GM21737 (cell line): Measurements from ENCODE around the gene EXD3.

ENCODE experiments used
- ATAC-seq: cut with Tn5 transposase; IDR thresholded peaks from one replicate; pipeline ENCODE4 v1.9.1; 2021; ENCODE audit warnings: mild to moderate bottlenecking, moderate library complexity; ENCODE audit not compliant: unreplicated experiment

Gene EXD3

GRCh38 chr9:137434498-137435380 is 11.8 kb upstream of the EXD3 start:
- ATAC-seq, result no peak

- ATAC-seq, result no peak
These were observed 11.0 kb upstream of the EXD3 start for GRCh38 chr9:137433916-137434431.

DNA sequence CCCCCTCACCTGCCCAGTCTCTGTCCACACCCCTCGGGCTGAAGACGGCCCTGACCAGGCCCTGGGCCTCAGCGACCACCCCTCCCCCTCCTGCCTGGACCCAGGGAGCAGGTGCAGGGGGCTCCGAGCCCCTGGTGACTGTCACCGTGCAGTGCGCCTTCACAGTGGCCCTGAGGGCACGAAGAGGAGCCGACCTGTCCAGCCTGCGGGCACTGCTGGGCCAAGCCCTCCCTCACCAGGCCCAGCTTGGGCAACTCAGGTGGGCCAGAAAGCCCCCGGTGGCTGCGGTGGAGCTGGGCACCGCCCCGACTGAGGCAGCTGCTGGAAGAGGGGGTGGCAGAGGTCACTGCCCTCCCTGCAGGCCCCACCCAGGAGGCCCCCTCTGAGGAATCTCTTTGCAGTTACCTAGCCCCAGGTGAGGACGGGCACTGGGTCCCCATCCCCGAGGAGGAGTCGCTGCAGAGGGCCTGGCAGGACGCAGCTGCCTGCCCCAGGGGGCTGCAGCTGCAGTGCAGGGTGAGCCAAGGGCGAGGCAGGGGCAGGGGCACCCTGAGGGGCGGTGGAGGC is 10.5 kb upstream of the EXD3 start:
- ATAC-seq, result no peak

DNA sequence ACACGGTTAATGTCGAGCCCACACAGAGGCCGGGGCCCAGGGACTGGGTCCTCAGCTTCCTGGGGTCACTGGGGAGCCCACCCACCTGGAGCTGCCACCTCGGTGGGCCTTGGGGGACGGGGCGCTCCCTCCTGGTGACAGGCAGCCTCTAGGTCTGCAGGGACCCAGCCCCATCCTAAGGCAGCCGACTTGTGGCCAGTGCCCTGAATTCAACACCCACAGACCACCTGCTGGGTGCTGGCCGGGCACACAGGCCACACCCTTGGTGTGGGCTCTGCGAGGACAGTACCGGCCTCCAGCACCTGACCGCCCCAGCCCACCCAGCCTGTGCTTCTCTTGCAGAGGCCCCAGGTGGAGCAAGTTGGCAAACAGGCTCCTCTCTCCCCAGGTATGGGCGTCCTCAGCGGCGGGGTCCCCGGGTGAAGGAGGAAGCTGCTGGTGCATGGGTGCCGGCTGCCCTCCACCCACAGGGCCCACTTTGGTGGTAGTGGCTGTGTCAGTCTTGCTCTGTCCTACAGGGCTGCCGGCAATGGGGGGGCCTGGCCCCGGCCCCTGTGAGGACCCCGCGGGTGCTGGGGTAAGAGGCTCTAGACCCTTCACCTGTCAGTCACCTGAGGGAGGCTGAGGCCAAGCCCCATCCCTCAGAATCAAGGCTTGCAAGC is 9.9 kb upstream of the EXD3 start:
- no peak for ATAC-seq

- no peak for ATAC-seq
These were observed 8.5 kb upstream of the EXD3 start for GRCh38 chr9:137431416-137431931.

DNA sequence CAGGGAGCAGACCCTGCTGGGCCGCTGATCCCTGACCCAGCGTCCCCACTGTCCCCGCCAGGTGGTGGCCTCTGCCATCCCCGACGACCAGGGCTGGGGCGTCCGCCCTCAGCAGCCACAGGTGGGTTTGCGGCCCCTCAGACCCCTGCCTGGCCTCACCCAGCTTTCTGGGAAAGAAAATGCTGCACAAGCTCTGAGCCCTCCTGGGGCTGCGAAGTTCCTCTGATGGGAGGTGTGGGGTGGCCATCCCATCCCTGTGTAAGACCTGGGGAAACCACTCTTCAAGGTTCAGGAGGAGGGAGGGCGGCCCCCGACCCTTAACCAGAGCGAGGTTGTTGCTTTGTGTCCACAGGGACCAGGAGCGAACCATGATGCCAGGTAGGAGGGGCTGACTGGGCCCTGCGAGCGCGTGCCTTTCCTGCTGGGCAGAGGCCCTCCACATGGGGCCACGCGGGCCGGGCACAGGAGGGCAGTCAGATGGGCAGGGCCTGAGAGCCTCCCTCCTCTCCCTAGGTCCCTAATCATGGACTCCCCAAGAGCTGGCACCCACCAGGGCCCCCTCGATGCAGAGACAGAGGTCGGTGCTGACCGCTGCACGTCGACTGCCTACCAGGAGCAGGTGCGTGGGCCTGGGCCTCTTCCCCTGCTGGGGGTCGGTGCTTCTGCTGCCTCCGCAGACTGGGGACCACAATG is 7.9 kb upstream of the EXD3 start:
- ATAC-seq, result no peak

- no peak for ATAC-seq
These were observed 7.2 kb upstream of the EXD3 start for GRCh38 chr9:137429974-137430722.

DNA sequence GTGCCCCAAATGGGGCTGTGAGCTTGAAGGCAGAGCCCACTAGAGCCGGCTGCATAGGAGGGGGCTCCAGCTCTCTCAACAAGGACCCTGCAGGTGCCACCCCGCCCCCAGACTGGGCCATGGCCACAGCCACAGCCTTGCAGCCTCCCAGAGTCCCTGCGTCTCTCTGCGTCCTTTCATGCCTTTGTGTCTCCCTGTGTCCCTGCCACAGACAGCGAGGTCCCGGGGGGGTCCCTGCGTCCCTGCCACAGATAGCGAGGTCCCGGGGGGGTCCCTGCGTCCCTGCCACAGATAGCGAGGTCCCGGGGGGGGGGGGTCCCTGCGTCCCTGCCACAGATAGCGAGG is 6.6 kb upstream of the EXD3 start:
- no peak for ATAC-seq

- no peak for ATAC-seq
These were observed 6.0 kb upstream of the EXD3 start for GRCh38 chr9:137428841-137429545.

- ATAC-seq, result no peak
These were observed 5.3 kb upstream of the EXD3 start for GRCh38 chr9:137428311-137428630.

GRCh38 chr9:137427454-137428310 is 4.7 kb upstream of the EXD3 start:
- ATAC-seq, result no peak

DNA sequence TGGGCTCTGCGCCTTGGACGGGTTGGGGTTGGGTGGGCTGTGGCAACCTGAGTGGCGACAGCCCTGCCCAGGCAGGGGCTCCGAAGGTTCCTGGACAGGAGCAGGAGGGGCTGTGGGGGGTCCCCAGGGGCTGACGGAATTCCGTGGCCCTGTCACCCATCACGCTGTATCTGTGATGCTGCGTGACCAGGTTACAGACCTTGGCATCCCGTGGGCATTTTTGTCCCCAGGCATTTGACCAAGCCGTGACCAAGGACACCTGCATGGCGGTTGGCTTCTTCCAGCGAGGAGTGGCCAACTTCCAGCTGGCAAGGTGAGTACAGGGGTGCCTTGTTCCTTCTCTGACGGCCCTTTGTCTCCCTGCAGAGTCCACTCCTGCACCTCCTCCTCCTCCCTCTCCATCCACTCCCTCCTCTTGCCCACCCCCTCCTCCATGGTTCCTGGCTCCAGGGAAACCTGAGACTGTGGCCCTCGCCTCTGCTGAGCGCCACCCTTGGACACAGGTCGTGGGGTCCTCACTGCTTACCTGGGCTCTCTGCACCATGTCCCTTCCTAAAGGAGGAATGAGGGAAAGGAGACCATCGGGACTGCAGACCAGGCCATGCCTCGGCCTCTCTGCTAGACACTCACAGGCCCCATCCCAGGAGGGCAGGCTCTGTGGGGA is 3.2 kb upstream of the EXD3 start:
- no peak for ATAC-seq

DNA sequence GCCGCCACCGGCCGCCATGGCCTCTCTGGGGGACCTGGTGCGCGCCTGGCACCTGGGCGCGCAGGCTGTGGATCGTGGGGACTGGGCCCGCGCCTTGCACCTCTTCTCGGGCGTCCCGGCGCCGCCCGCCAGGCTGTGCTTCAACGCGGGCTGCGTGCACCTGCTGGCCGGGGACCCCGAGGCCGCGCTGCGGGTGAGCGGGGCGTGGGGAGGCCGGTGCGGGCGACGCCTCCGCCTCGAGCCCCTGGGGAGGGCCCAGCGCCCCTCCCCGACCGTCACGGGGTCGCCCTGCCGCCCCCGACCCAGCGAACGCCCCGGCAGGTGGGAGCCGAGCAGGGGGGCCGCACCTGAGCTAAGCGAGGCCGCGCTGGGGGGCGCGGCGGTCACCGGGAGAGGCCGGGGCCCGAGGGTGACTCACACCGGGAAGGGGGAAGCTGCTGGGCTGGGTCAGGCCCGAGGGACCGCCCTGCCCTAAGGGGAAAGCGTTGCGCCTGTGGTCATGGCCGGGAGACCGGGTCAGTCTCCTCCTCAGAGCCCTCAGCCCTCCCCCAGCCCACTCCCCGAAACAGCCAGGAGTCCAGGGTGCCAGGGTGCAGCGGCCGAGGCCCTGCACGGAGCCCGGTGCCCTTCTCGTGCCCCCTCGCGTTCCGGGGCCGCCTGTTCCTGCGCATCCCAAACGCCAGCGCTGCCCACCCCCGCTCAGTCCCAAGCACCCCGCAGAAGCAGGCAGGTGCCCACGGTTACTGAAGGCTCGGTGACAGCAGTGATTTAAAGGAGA is 741 bp upstream of the EXD3 start:
- peak; percentile 9 for ATAC-seq

DNA sequence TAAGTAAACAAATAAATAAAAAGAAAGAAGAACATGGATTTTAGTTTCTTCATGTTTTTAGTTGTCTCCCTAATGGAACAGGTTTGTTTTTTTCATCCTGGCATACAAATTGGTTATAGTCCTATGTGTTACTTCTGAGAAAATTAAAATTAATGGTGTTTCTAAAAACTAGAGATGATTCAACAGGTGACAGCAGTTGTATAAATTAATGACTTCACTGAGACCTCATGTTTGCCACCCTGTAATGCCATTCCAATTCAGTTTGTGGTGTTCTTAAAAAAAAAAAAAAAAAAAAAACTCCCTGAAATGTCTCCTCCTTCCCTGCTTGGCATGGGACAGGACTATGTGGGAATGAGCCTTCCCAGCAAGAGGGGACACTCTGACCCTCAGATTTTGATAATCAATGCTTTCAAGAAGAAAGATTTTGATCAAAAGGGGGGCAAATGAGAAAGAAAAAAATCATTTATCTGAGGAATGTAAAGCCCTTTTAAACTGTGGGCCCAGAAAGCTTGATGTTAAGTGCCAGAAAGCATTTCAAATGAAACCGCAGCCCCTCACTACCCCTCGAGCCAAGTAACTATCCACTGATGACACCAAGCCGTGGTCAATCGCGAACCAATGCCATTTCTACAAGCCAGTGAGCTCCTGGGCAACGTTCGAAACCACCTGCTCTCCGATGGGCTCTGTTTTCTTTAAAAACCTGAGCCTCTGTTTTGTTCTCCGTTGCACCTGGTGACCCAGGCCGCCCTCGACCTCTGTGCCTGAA is 941 bp downstream of the EXD3 start:
- no peak for ATAC-seq

GRCh38 chr9:137417161-137418021 is 5.6 kb downstream of the EXD3 start:
- ATAC-seq, result no peak

- ATAC-seq, result no peak
These were observed 6.3 kb downstream of the EXD3 start for GRCh38 chr9:137416563-137417151.
